IPS DF 6.9 (cell line): ENCODE data around the gene MTMR11.

Experiments
- DNase-seq: peaks from one replicate; pipeline ENCODE4 v3.0.0-alpha.2; 2013; ENCODE audit warnings: low read depth, low spot score
- H3K27ac ChIP-seq: one replicate; pipeline ENCODE4 v1.5.1; 2013; ENCODE audit warnings: low read length, control low read depth
- H3K27me3 ChIP-seq: 2 replicates; pipeline ENCODE4 v1.6.1; 2013; ENCODE audit warnings: mild to moderate bottlenecking, low read length; ENCODE audit not compliant: control insufficient read depth, insufficient read depth
- H3K36me3 ChIP-seq: 2 replicates; pipeline ENCODE4 v1.6.1; 2013; ENCODE audit warnings: low read length; ENCODE audit not compliant: control insufficient read depth, insufficient read depth
- H3K4me1 ChIP-seq: 2 replicates; pipeline ENCODE4 v1.6.1; 2013; ENCODE audit warnings: low read length; ENCODE audit not compliant: control insufficient read depth, insufficient read depth
- H3K4me3 ChIP-seq: 2 replicates; pipeline ENCODE4 v1.5.1; 2013; ENCODE audit warnings: mild to moderate bottlenecking, low read length
- H3K9me3 ChIP-seq: 2 replicates; pipeline ENCODE4 v1.6.1; 2013; ENCODE audit warnings: low read length, inconsistent platforms; ENCODE audit not compliant: control insufficient read depth, insufficient read depth
- WGBS: extraction: QIAGEN DNeasy Blood & Tissue Kit; methylation state at CpG from one replicate; pipeline ENCODE4 v1.1.7; 2013; ENCODE audit warnings: mixed read lengths, missing lambda C conversion rate; ENCODE audit not compliant: insufficient read length, insufficient coverage; 5-methylcytosine and 5-hydroxymethylcytosine counted together

MTMR11 gene

GRCh38 chr1:149937759-149938158 is 1.1 kb upstream of the MTMR11 start:
- no peak for DNase-seq
- H3K4me3 ChIP-seq, result no peak overlapping the region

DNA sequence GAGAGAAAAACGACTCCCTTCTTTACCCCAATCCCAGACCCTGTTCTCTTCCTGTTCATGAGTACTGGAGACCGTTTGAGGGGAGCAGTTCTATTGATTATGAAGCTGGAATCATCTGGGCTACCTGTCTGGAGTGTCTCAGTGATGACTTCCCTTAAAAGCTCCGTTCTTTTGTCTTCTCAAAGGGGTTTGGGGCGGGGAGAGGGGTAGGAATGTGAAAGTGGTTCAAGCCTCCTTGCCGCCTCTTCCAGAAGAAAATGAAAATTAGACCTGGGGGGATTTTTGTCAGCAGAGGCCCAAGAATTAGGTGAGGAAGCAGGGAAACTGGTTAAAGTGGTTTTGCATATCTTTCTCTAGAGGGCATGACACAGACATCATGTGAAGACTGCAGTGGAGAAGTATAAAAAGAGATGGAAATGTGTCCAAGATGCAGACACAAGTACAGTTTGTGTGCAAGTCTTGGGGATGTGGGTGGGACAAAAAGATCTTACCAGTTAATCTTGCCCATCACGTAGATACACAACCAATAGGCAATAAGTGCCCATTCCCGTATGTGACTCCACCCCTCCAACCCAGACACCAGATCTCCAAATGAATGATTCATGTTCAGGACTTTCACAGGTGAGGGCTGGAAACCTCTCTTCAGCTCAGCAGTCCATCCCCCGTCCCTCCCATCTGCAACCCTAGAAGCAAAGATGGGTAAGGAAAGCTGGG is 470 bp upstream of the MTMR11 start:
- Histone ChIP-seq H3K9me3 (no peaks in the 10 kb centered on the region), H3K27me3 (no peaks in the 10 kb centered on the region), H3K4me3 (peak overlapping the region; percentile 31; the same call in 1 of the 2 replicates), H3K36me3 (no peaks in the 10 kb centered on the region), H3K4me1 (peaks cover 3% of the 10 kb centered on the region; the same call in 1 of the 2 replicates), H3K27ac (no peak overlapping the region)
- DNase-seq, result no peak
- WGBS, result no CpG with 5 or more reads among the region's 8 CpGs

More at GRCh38 chr1:149937759-149938158, 1.1 kb upstream of the MTMR11 start:
- H3K27me3 ChIP-seq, result no peaks in the 10 kb centered on the region
- H3K9me3 ChIP-seq, result no peaks in the 10 kb centered on the region
- H3K4me1 ChIP-seq, result peaks cover 3% of the 10 kb centered on the region; the same call in 1 of the 2 replicates
- no peaks in the 10 kb centered on the region for H3K36me3 ChIP-seq
- no peak overlapping the region for H3K27ac ChIP-seq

DNA sequence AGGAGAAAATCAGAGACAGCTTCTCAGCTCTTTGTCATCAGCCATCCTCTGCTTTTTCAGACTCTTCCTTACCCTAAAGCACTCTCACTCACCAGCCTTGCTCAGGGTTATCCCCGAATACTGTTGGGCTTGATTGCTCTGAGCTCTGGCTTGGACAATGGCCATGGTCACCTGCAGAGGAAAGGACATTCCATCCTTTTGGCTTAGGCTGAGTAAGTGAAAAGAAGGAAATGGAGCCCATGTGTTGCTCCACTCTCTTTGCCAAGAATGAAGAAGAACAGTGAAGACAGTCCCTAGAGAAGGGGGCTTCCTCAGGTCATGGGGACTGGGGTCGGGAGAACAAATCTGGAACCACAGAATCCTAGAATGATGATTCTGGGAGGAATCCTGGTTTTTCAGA is 2.3 kb downstream of the MTMR11 start:
- H3K36me3 ChIP-seq, result no peaks in the 10 kb centered on the region
- no peaks in the 10 kb centered on the region for H3K9me3 ChIP-seq
- WGBS, result no CpG with 5 or more reads among the region's 2 CpGs
- H3K27me3 ChIP-seq, result no peaks in the 10 kb centered on the region
- H3K4me1 ChIP-seq, result peaks cover 3% of the 10 kb centered on the region; the same call in 1 of the 2 replicates
- H3K27ac ChIP-seq, result no peak overlapping the region
- no peak for DNase-seq
- H3K4me3 ChIP-seq, result no peak overlapping the region

DNA sequence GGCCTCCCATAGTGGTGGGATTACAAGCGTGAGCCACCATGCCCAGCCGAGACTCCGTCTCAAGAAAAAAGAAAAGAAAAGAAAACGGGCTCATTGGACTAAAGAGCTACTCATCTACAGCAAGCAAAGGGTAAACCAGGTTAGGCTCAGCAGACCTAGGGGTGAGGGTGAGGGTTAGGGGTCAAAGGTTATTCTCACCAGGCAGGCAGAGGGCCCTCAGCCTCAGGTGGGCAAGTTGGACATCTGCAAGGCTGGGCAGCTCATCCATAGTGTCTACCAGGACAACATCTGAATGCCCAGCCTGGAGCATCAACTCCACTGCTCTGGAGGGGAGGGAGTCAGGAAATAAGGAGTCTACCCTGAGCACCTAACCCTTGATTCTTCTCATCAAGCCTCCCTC is 3.5 kb downstream of the MTMR11 start:
- Histone ChIP-seq H3K27me3 (no peaks in the 10 kb centered on the region), H3K27ac (no peak overlapping the region), H3K36me3 (no peaks in the 10 kb centered on the region), H3K4me1 (peaks cover 2% of the 10 kb centered on the region; the same call in 1 of the 2 replicates), H3K4me3 (no peak overlapping the region), H3K9me3 (no peaks in the 10 kb centered on the region)
- no peak for DNase-seq
- no CpG with 5 or more reads among the region's 4 CpGs for WGBS

DNA sequence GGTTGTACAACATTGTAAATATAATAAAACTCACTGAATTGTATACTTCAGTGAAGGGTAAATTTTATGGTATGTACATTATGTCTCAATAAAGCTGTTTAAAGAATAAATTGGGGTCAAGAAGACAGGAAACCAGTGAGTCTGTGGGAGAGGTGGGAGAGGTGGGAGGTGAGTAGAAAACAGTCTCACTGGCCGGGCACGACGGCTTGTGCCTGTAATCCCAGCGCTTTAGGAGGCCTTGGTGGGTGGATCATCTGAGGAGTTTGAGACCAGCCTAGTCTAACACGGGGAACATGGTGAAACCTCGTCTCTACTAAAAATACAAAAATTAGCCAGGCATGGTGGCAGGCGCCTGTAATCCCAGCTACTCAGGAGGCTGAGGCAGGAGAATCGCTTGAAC is 4.2 kb downstream of the MTMR11 start:
- H3K27ac ChIP-seq, result no peak overlapping the region
- no peaks in the 10 kb centered on the region for H3K27me3 ChIP-seq
- H3K4me3 ChIP-seq, result no peak overlapping the region
- WGBS, result no CpG with 5 or more reads among the region's 8 CpGs
- no peaks in the 10 kb centered on the region for H3K36me3 ChIP-seq
- H3K4me1 ChIP-seq, result no peaks in the 10 kb centered on the region; the same call in 1 of the 2 replicates
- no peaks in the 10 kb centered on the region for H3K9me3 ChIP-seq
- DNase-seq, result no peak

GRCh38 chr1:149931212-149931790 is 5.4 kb downstream of the MTMR11 start:
- Histone ChIP-seq H3K27me3 (no peaks in the 10 kb centered on the region), H3K9me3 (no peaks in the 10 kb centered on the region), H3K4me1 (no peaks in the 10 kb centered on the region), H3K27ac (no peak overlapping the region), H3K4me3 (no peak overlapping the region), H3K36me3 (peaks cover under 1% of the 10 kb centered on the region; the same call in 1 of the 2 replicates)
- no peak for DNase-seq
- no CpG with 5 or more reads among the region's 13 CpGs for WGBS

DNA sequence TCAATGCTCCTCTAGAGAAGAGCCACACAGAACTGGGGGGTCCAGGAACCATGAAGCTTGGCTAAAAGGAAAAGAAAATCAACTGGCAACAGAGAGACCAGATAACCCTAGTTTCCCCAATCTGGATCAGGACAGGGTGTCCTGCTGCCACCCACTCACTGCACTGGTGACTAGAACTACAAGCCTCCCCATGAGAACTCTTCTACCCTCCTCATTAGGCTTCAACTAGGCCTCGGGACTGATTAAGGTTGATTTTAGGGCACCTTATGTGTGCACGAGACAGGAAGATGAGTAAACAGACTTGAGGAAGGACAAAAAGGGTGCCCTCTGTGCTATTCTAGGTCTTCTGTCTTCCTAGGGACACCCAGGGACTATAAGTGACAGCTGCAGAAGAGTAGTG is 6.8 kb downstream of the MTMR11 start:
- no peak for DNase-seq
- no peak overlapping the region for H3K4me3 ChIP-seq
- no peaks in the 10 kb centered on the region for H3K4me1 ChIP-seq
- no peaks in the 10 kb centered on the region for H3K9me3 ChIP-seq
- H3K27ac ChIP-seq, result no peak overlapping the region
- H3K27me3 ChIP-seq, result no peaks in the 10 kb centered on the region
- H3K36me3 ChIP-seq, result peaks cover 7% of the 10 kb centered on the region
- no CpG with 5 or more reads among the region's 2 CpGs for WGBS

GRCh38 chr1:149928401-149928724 is 8.3 kb downstream of the MTMR11 start:
- no peak for DNase-seq
- WGBS, result no CpG with 5 or more reads among the region's 1 CpG
- no peaks in the 10 kb centered on the region for H3K4me1 ChIP-seq

DNA sequence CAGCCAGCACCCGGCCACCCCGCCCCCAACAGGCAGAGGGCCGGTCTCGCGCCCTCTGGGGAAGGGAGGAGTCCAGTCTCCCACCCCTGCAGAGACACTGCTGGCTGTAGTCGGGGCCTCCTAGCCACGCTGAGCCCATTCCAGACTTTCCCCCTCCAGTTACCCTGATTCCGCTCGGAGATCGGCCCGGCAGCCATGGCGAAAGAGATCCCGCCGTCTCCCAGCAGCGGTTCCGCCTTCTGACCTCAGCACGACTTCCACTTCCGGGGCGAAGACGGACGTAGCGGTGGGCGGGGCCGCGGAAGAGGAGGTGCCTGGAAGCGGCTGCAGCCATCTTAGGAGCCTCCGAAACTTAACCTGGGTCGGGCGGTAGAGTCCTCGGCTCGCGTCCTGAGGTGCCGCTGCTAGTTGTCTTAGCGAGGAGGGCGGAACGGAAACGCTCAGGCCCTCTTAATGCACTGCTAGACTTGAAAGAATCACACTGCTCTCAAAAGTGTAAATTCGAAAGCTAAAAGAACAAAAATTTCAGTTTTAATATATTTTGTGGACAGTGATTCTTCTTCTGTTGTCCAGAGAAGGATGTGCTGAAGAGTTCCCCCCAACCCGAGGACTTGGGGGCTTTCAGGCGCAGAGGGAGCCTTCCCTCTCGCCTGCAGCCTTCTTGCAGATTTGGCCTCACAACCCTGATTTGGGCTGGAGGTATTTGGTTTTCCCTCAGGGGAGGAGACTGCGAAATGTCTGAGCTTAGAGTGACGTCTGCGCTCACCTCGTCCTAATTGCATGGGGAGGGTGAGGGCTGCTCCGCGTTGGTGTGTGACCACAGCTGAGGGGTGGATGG is 8.9 kb downstream of the MTMR11 start, which contains the start of gene SF3B4:
TSS of gene SF3B4 (minus strand) at position 241 of the 838 bp plus-strand sequence. CDS start at position 197, 44 bp downstream.
- Histone ChIP-seq H3K4me3 (peak within 1 kb of the TSS; percentile 85), H3K36me3 (peaks cover 17% of the 10 kb centered on the region), H3K9me3 (no peaks in the 10 kb centered on the region), H3K27ac (no peak within 1 kb of the TSS), H3K27me3 (no peaks in the 10 kb centered on the region), H3K4me1 (no peaks in the 10 kb centered on the region)
- no CpG with 5 or more reads among the region's 47 CpGs for WGBS
- no peak for DNase-seq

More at GRCh38 chr1:149928401-149928724, 8.3 kb downstream of the MTMR11 start:
- Histone ChIP-seq H3K4me3 (peak overlapping the region; percentile 85; the same call in 1 of the 2 replicates), H3K27ac (no peak overlapping the region), H3K36me3 (peaks cover 14% of the 10 kb centered on the region), H3K9me3 (no peaks in the 10 kb centered on the region), H3K27me3 (no peaks in the 10 kb centered on the region)

GRCh38 chr1:149927056-149927562 is 9.6 kb downstream of the MTMR11 start:
- peak overlapping the region; percentile 85 for H3K4me3 ChIP-seq
- H3K4me1 ChIP-seq, result no peaks in the 10 kb centered on the region
- no peak overlapping the region for H3K27ac ChIP-seq
- peaks cover 21% of the 10 kb centered on the region for H3K36me3 ChIP-seq
- no CpG with 5 or more reads among the region's 10 CpGs for WGBS
- DNase-seq, result no peak
- H3K9me3 ChIP-seq, result no peaks in the 10 kb centered on the region
- H3K27me3 ChIP-seq, result no peaks in the 10 kb centered on the region
